Activated CD4-positive, alpha-beta T cell treated with anti-CD3 and anti-CD28 coated beads, Interleukin-2, amount 10 ng/mL, durations not matched to agents 7 days and 5 days (primary cell): ENCODE results near the gene FANCG. TPM values are rescaled to one million over a fixed set of nuclear protein-coding genes. Genes with fewer than 3 reads are reported as not detected.

Source experiments
- CTCF ChIA-PET: fragments of 350-600 bp; sonication (Branson Sonifier 250); formaldehyde crosslinking; loops from one replicate; lab custom pipeline; 2021; ENCODE audit warnings: antibody characterized with exemption; lab: Charles Lee
- POLR2A ChIA-PET: fragments of 350-600 bp; sonication (Branson Sonifier 250); formaldehyde crosslinking; loops from one replicate; lab custom pipeline; 2021; ENCODE audit warnings: antibody characterized with exemption; lab: Charles Lee
- DNase-seq: peaks from one replicate; pipeline ENCODE4 v3.0.0-alpha.2; 2020
- H3K27ac Mint-ChIP-seq: one replicate; pipeline ENCODE4 v1.8.0; 2021; ENCODE audit warnings: mild to moderate bottlenecking, moderate library complexity, mixed read lengths
- H3K27me3 Mint-ChIP-seq: one replicate; pipeline ENCODE4 v1.8.0; 2021; ENCODE audit warnings: mixed read lengths
- H3K36me3 Mint-ChIP-seq: one replicate; pipeline ENCODE4 v1.8.0; 2021; ENCODE audit warnings: low read depth, mixed read lengths
- H3K4me1 Mint-ChIP-seq: one replicate; pipeline ENCODE4 v1.8.0; 2021; ENCODE audit warnings: mixed read lengths
- H3K4me3 Mint-ChIP-seq: one replicate; pipeline ENCODE4 v1.8.0; 2021; ENCODE audit warnings: mild to moderate bottlenecking, moderate library complexity, mixed read lengths
- H3K9me3 Mint-ChIP-seq: one replicate; pipeline ENCODE4 v1.8.0; 2021; ENCODE audit warnings: mixed read lengths
- total RNA-seq, 2 experiments: library from RNA; stranded (reverse); gene quantifications; one replicate each; pipeline ENCODE4 v1.2.3, GENCODE V29; 2021

Gene FANCG
- 100 to 1,000 TPM; 117 to 123 TPM for total RNA-seq

- Mint-ChIP-seq H3K27me3 (no peaks in the 10 kb centered on the region), H3K27ac (peak within 1 kb of the TSS; percentile 99), H3K9me3 (no peaks in the 10 kb centered on the region), H3K36me3 (peaks cover 30% of the 10 kb centered on the region), H3K4me3 (peak within 1 kb of the TSS; percentile 97), H3K4me1 (peaks cover 40% of the 10 kb centered on the region)
- peak; percentile 89 for DNase-seq
- ChIA-PET CTCF (interaction anchor here (0.9 to 8.1 kb wide), 11 partner anchors 8 to 377 kb away, joined by 3 to 95 read pairs (median 3); partner anchors contain the start of genes PIGO, STOML2 and VCP), POLR2A (interaction anchor here (0.9 kb wide), 1 partner anchor 8 kb away, joined by 8 read pairs; no protein-coding TSS in a partner anchor)
Measured at GRCh38 chr9:35079426-35080341, at the start of gene FANCG. Gene FANCG, minus strand, starts transcription at chr9:35079942. Its CDS starts 418 bp downstream, at chr9:35079524.

- no peaks in the 10 kb centered on the region for H3K9me3 Mint-ChIP-seq
- H3K27me3 Mint-ChIP-seq, result peaks cover 2% of the 10 kb centered on the region
- peak overlapping the region; percentile 95 for H3K27ac Mint-ChIP-seq
- peaks cover 33% of the 10 kb centered on the region for H3K4me1 Mint-ChIP-seq
- peaks cover 6% of the 10 kb centered on the region for H3K36me3 Mint-ChIP-seq
- peak; percentile 96 for DNase-seq
- ChIA-PET POLR2A (interaction anchor here (0.6 kb wide), 1 partner anchor 616 kb away, joined by 5 read pairs; no protein-coding TSS in a partner anchor), CTCF (interaction anchor here (0.6 to 4.7 kb wide), 16 partner anchors 12 to 709 kb away, joined by 3 to 39 read pairs (median 3); partner anchors contain the start of genes RUSC2, STOML2 and UNC13B)
- H3K4me3 Mint-ChIP-seq, result peak overlapping the region; percentile 96
Measured at GRCh38 chr9:35116898-35117551, 37.3 kb upstream of the FANCG start.

GRCh38 chr9:35116539-35116897 is 36.8 kb upstream of the FANCG start:
- Mint-ChIP-seq H3K27me3 (peaks cover 2% of the 10 kb centered on the region), H3K4me3 (peak overlapping the region; percentile 96), H3K36me3 (peaks cover 6% of the 10 kb centered on the region), H3K9me3 (no peaks in the 10 kb centered on the region), H3K27ac (peak overlapping the region; percentile 95), H3K4me1 (peaks cover 38% of the 10 kb centered on the region)
- DNase-seq, result no peak
- POLR2A ChIA-PET, result interaction anchor here (0.6 kb wide), 1 partner anchor 616 kb away, joined by 5 read pairs; no protein-coding TSS in a partner anchor
- CTCF ChIA-PET, result interaction anchor here (0.6 to 4.7 kb wide), 11 partner anchors 12 to 481 kb away, joined by 3 to 39 read pairs (median 4); partner anchors contain the start of genes PIGO, STOML2 and UNC13B

- Mint-ChIP-seq H3K27me3 (no peaks in the 10 kb centered on the region), H3K27ac (peak within 1 kb of the TSS; percentile 95), H3K9me3 (no peaks in the 10 kb centered on the region), H3K36me3 (peaks cover 6% of the 10 kb centered on the region), H3K4me1 (peaks cover 42% of the 10 kb centered on the region), H3K4me3 (peak within 1 kb of the TSS; percentile 96)
- peak; percentile 96 for DNase-seq
- CTCF ChIA-PET, result interaction anchor here (0.5 to 4.7 kb wide), 8 partner anchors 11 to 438 kb away, joined by 3 to 39 read pairs (median 4); partner anchors contain the start of genes PIGO, STOML2 and UNC13B
- POLR2A ChIA-PET, result interaction anchor here (0.6 to 0.7 kb wide), 2 partner anchors 135 to 479 kb away, joined by 3 read pairs; no protein-coding TSS in a partner anchor
Measured at GRCh38 chr9:35115680-35116538, 36.2 kb upstream of the FANCG start, which contains the start of gene ATOSB. Gene ATOSB, minus strand, starts transcription at chr9:35115862. Its CDS starts 7,588 bp downstream, at chr9:35108274.

GRCh38 chr9:35114840-35115628 is 35.3 kb upstream of the FANCG start:
- POLR2A ChIA-PET, result interaction anchor here (0.5 kb wide), 1 partner anchor 126 kb away, joined by 4 read pairs; the partner anchor contains the start of gene DNAJB5
- Mint-ChIP-seq H3K9me3 (no peaks in the 10 kb centered on the region), H3K27ac (peak overlapping the region; percentile 95), H3K4me3 (peak overlapping the region; percentile 96), H3K36me3 (peaks cover 6% of the 10 kb centered on the region), H3K27me3 (no peaks in the 10 kb centered on the region), H3K4me1 (peaks cover 51% of the 10 kb centered on the region)
- CTCF ChIA-PET, result interaction anchor here (0.6 to 4.7 kb wide), 8 partner anchors 10 to 627 kb away, joined by 3 to 39 read pairs (median 4); partner anchors contain the start of genes PIGO, STOML2 and UNC13B
- DNase-seq, result peak; percentile 64

GRCh38 chr9:35114113-35114839 is 34.5 kb upstream of the FANCG start:
- Mint-ChIP-seq H3K36me3 (peaks cover 6% of the 10 kb centered on the region), H3K27me3 (no peaks in the 10 kb centered on the region), H3K4me3 (peak overlapping the region; percentile 96), H3K4me1 (peaks cover 57% of the 10 kb centered on the region), H3K9me3 (no peaks in the 10 kb centered on the region), H3K27ac (peak overlapping the region; percentile 95)
- ChIA-PET POLR2A (interaction anchor here (0.5 kb wide), 1 partner anchor 125 kb away, joined by 4 read pairs; the partner anchor contains the start of gene DNAJB5), CTCF (interaction anchor here (0.6 to 4.7 kb wide), 4 partner anchors 10 to 627 kb away, joined by 3 to 39 read pairs (median 6); partner anchors contain the start of genes PIGO and STOML2)
- DNase-seq, result peak; percentile 90

- peak overlapping the region; percentile 77 for H3K27ac Mint-ChIP-seq
- no peak for DNase-seq
- no peaks in the 10 kb centered on the region for H3K9me3 Mint-ChIP-seq
- ChIA-PET CTCF (interaction anchor here (1.0 to 3.6 kb wide), 5 partner anchors 9 to 213 kb away, joined by 3 to 16 read pairs (median 3); partner anchors contain the start of genes PIGO and STOML2), POLR2A (interaction anchor here (1.9 kb wide), 1 partner anchor 9 kb away, joined by 6 read pairs; the partner anchor contains the start of gene STOML2)
- peaks cover 11% of the 10 kb centered on the region for H3K36me3 Mint-ChIP-seq
- H3K4me3 Mint-ChIP-seq, result peak overlapping the region; percentile 73
- peaks cover 64% of the 10 kb centered on the region for H3K4me1 Mint-ChIP-seq
- no peaks in the 10 kb centered on the region for H3K27me3 Mint-ChIP-seq
Measured at GRCh38 chr9:35112257-35113020, 32.7 kb upstream of the FANCG start.

- ChIA-PET CTCF (interaction anchor here (1.0 to 3.6 kb wide), 6 partner anchors 8 to 211 kb away, joined by 3 to 16 read pairs (median 3); partner anchors contain the start of genes PIGO, STOML2 and UNC13B), POLR2A (interaction anchor here (0.8 to 1.9 kb wide), 2 partner anchors 8 to 51 kb away, joined by 5 to 6 read pairs; partner anchors contain the start of gene STOML2)
- H3K27ac Mint-ChIP-seq, result peak overlapping the region; percentile 77
- H3K4me3 Mint-ChIP-seq, result peak overlapping the region; percentile 73
- H3K9me3 Mint-ChIP-seq, result no peaks in the 10 kb centered on the region
- no peaks in the 10 kb centered on the region for H3K27me3 Mint-ChIP-seq
- DNase-seq, result peak; percentile 97
- H3K36me3 Mint-ChIP-seq, result peaks cover 15% of the 10 kb centered on the region
- peaks cover 56% of the 10 kb centered on the region for H3K4me1 Mint-ChIP-seq
Measured at GRCh38 chr9:35111001-35111933, 31.5 kb upstream of the FANCG start.

GRCh38 chr9:35110327-35110761 is 30.6 kb upstream of the FANCG start:
- Mint-ChIP-seq H3K27ac (no peak overlapping the region), H3K27me3 (no peaks in the 10 kb centered on the region), H3K36me3 (peaks cover 21% of the 10 kb centered on the region), H3K4me1 (peaks cover 54% of the 10 kb centered on the region), H3K9me3 (no peaks in the 10 kb centered on the region), H3K4me3 (peak overlapping the region; percentile 73)
- POLR2A ChIA-PET, result no interaction called here
- DNase-seq, result no peak
- CTCF ChIA-PET, result interaction anchor here (1.3 to 3.6 kb wide), 3 partner anchors 13 to 211 kb away, joined by 3 to 16 read pairs (median 9); partner anchors contain the start of genes PIGO and UNC13B
